H9 (cell line): Measurements from ENCODE around the gene RPL14. TPM values are rescaled to one million over a fixed set of nuclear protein-coding genes. Genes with fewer than 3 reads are reported as not detected.
A peak's percentile ranks its signal among the peaks of the same experiment; 100 is the strongest.

Experiments used
- DNase-seq: peaks from one replicate; pipeline ENCODE4 v3.0.0-alpha.2; 2017
- H2AFZ ChIP-seq: one replicate; pipeline ENCODE4 v1.6.1; 2013; ENCODE audit warnings: mild to moderate bottlenecking, low read length, control low read depth, moderate library complexity
- H2AK5ac ChIP-seq: 2 replicates; pipeline ENCODE4 v1.6.1; 2013; ENCODE audit warnings: low read length, control low read depth, mixed read lengths; ENCODE audit not compliant: insufficient read length
- H2BK120ac ChIP-seq: one replicate; pipeline ENCODE4 v1.6.1; 2013; ENCODE audit warnings: low read depth, mild to moderate bottlenecking, low read length, control low read depth, inconsistent platforms; ENCODE audit not compliant: poor library complexity, severe bottlenecking
- H2BK12ac ChIP-seq: 2 replicates; pipeline ENCODE4 v1.6.1; 2013; ENCODE audit warnings: low read length, control low read depth, mixed read lengths, low read depth; ENCODE audit not compliant: insufficient read length
- H2BK15ac ChIP-seq: 2 replicates; pipeline ENCODE4 v1.6.1; 2013; ENCODE audit warnings: low read depth, low read length, control low read depth
- H2BK20ac ChIP-seq: one replicate; pipeline ENCODE4 v1.6.1; 2013; ENCODE audit warnings: low read depth, mild to moderate bottlenecking, low read length, control low read depth, inconsistent platforms; ENCODE audit not compliant: poor library complexity, severe bottlenecking
- H2BK5ac ChIP-seq: 2 replicates; pipeline ENCODE4 v1.6.1; 2013; ENCODE audit warnings: low read length, control low read depth, mixed read lengths; ENCODE audit not compliant: insufficient read length
- H3K14ac ChIP-seq: 2 replicates; pipeline ENCODE4 v1.6.1; 2013; ENCODE audit warnings: low read length, control low read depth; ENCODE audit not compliant: insufficient read depth
- H3K18ac ChIP-seq: 2 replicates; pipeline ENCODE4 v1.6.1; 2013; ENCODE audit warnings: low read depth, mild to moderate bottlenecking, mixed read lengths, low read length, control low read depth; ENCODE audit not compliant: insufficient read length
- H3K23ac ChIP-seq: 2 replicates; pipeline ENCODE4 v1.6.1; 2013; ENCODE audit warnings: low read length, control low read depth, mixed read lengths, low read depth; ENCODE audit not compliant: insufficient read length
- H3K23me2 ChIP-seq: 2 replicates; pipeline ENCODE4 v1.6.1; 2013; ENCODE audit warnings: low read depth, mild to moderate bottlenecking, mixed read lengths, low read length, control low read depth; ENCODE audit not compliant: insufficient read length, poor library complexity, severe bottlenecking
- H3K27ac ChIP-seq: 2 replicates; pipeline ENCODE4 v1.5.1; 2013; ENCODE audit warnings: low read length, control low read depth, mixed read lengths, low read depth; ENCODE audit not compliant: insufficient read length
- H3K27me3 ChIP-seq: 2 replicates; pipeline ENCODE4 v1.6.1; 2013; ENCODE audit warnings: low read length, control low read depth, inconsistent platforms; ENCODE audit not compliant: insufficient read depth
- H3K4ac ChIP-seq: 2 replicates; pipeline ENCODE4 v1.6.1; 2013; ENCODE audit warnings: low read depth, mild to moderate bottlenecking, control low read depth, inconsistent platforms, low read length, moderate library complexity
- H3K4me1 ChIP-seq: 2 replicates; pipeline ENCODE4 v1.6.1; 2013; ENCODE audit warnings: low read length, control low read depth, inconsistent platforms; ENCODE audit not compliant: insufficient read depth
- H3K4me2 ChIP-seq: 2 replicates; pipeline ENCODE4 v1.6.1; 2013; ENCODE audit warnings: low read length, control low read depth, mixed read lengths; ENCODE audit not compliant: insufficient read length, insufficient read depth
- H3K56ac ChIP-seq: 2 replicates; pipeline ENCODE4 v1.6.1; 2013; ENCODE audit warnings: low read depth, mild to moderate bottlenecking, mixed read lengths, low read length, control low read depth; ENCODE audit not compliant: insufficient read length
- H3K79me1 ChIP-seq: 2 replicates; pipeline ENCODE4 v1.6.1; 2013; ENCODE audit warnings: low read depth, mild to moderate bottlenecking, moderate library complexity, low read length, control low read depth, inconsistent platforms; ENCODE audit not compliant: insufficient read depth, poor library complexity, severe bottlenecking
- H3K79me2 ChIP-seq: 2 replicates; pipeline ENCODE4 v1.6.1; 2013; ENCODE audit warnings: low read length, control low read depth, inconsistent platforms; ENCODE audit not compliant: insufficient read depth
- H3K9ac ChIP-seq: 2 replicates; pipeline ENCODE4 v1.6.1; 2013; ENCODE audit warnings: low read length, control low read depth, mixed read lengths; ENCODE audit not compliant: insufficient read length; ENCODE audit errors: extremely low read depth
- H3K9me3 ChIP-seq: one replicate; pipeline ENCODE4 v1.6.1; 2013; ENCODE audit warnings: low read depth, low read length, inconsistent platforms; ENCODE audit not compliant: control insufficient read depth
- H3T11ph ChIP-seq: one replicate; pipeline ENCODE4 v1.6.1; 2013; ENCODE audit warnings: mild to moderate bottlenecking, low read length, control low read depth, inconsistent platforms
- H4K20me1 ChIP-seq: one replicate; pipeline ENCODE4 v1.6.1; 2013; ENCODE audit not compliant: control insufficient read depth, insufficient read length, insufficient read depth
- H4K5ac ChIP-seq: 2 replicates; pipeline ENCODE4 v1.6.1; 2013; ENCODE audit warnings: low read depth, mild to moderate bottlenecking, mixed read lengths, low read length, control low read depth; ENCODE audit not compliant: insufficient read length
- H4K8ac ChIP-seq: replicated peaks from 2 replicates; pipeline ENCODE4 v1.6.1; 2013; ENCODE audit warnings: low read length, control low read depth, mixed read lengths, low read depth; ENCODE audit not compliant: insufficient read length
- H4K91ac ChIP-seq: 2 replicates; pipeline ENCODE4 v1.6.1; 2013; ENCODE audit warnings: low read depth, mild to moderate bottlenecking, moderate library complexity, mixed read lengths, low read length, control low read depth; ENCODE audit not compliant: insufficient read length
- H3K27ac Mint-ChIP-seq, 3 experiments: 2 replicates in 2 of 3; 3 replicates in 1 of 3; pipeline ENCODE4 v1.8.0; 2020 to 2021; ENCODE audit warnings: mixed read lengths in 3 of 3, mild to moderate bottlenecking in 1 of 3, moderate library complexity in 1 of 3
- H3K27me3 Mint-ChIP-seq: 2 replicates; pipeline ENCODE4 v1.8.0; 2021; ENCODE audit warnings: low read depth, mild to moderate bottlenecking, moderate library complexity, mixed read lengths
- H3K36me3 Mint-ChIP-seq, 3 experiments: 2 replicates in 2 of 3; 3 replicates in 1 of 3; pipeline ENCODE4 v1.8.0; 2020 to 2021; ENCODE audit warnings: low read depth in 3 of 3, mixed read lengths in 3 of 3; ENCODE audit not compliant: insufficient read depth in 1 of 3
- H3K4me1 Mint-ChIP-seq, 2 experiments: 2 replicates each; pipeline ENCODE4 v1.8.0; 2020; ENCODE audit warnings: mixed read lengths in 2 of 2
- H3K4me3 Mint-ChIP-seq, 2 experiments: 2 replicates in 1 of 2; 3 replicates in 1 of 2; pipeline ENCODE4 v1.8.0; 2020 to 2021; ENCODE audit warnings: mild to moderate bottlenecking in 2 of 2, mixed read lengths in 2 of 2, moderate library complexity in 1 of 2
- H3K9me3 Mint-ChIP-seq, 2 experiments: 2 replicates in 1 of 2; 3 replicates in 1 of 2; pipeline ENCODE4 v1.8.0; 2020; ENCODE audit warnings: mild to moderate bottlenecking in 2 of 2, mixed read lengths in 2 of 2, moderate library complexity in 1 of 2
- CTCF ChIP-seq: fragments of 200-600 bp; sonication (generic); conservative IDR thresholded peaks from 3 replicates; pipeline ENCODE4 v1.8.0; 2021; ENCODE audit warnings: antibody characterized with exemption, mild to moderate bottlenecking
- WGBS: extraction: QIAGEN DNeasy Blood & Tissue Kit; methylation state at CpG from one replicate; pipeline ENCODE4 v1.1.7; 2013; ENCODE audit warnings: missing lambda C conversion rate, low lambda C conversion rate, mixed read lengths; ENCODE audit not compliant: insufficient read length; ENCODE audit errors: extremely low coverage; 5-methylcytosine and 5-hydroxymethylcytosine counted together
- total RNA-seq: library from RNA; stranded (reverse); gene quantifications from 2 replicates; pipeline ENCODE4 v1.2.1, GENCODE V29; 2021

RPL14 gene
- total RNA-seq, 1 experiment from 2014 or later, result 2,490 TPM

GRCh38 chr3:40452562-40452875 lies 4.6 kb upstream of the RPL14 start:
- H3K9ac ChIP-seq, result peak overlapping the region; percentile 87

More at GRCh38 chr3:40452562-40452875, 4.6 kb upstream of the RPL14 start:
- peaks cover 3% of the 10 kb centered on the region; the same call in 1 of the 2 replicates for H3K27me3 Mint-ChIP-seq
- Histone ChIP-seq H3K27ac (no peak overlapping the region), H3K4me1 (0 out of 2 replicates have a peak, but pooled peaks cover 2% of the 10 kb centered on the region), H3T11ph (no peak overlapping the region), H3K23ac (no peak overlapping the region), H2BK15ac (no peak overlapping the region), H3K4me2 (peak overlapping the region; percentile 45), H2AFZ (no peak overlapping the region), H2BK20ac (no peak overlapping the region), H3K9me3 (no peaks in the 10 kb centered on the region), H3K4ac (no peak overlapping the region; the same call in 1 of the 2 replicates), H2BK120ac (no peak overlapping the region), H4K20me1 (no peaks in the 10 kb centered on the region), H3K56ac (no peak overlapping the region), H2BK5ac (peak overlapping the region; percentile 23), H4K5ac (peak overlapping the region; percentile 20), H3K23me2 (peaks cover 9% of the 10 kb centered on the region), H4K91ac (no peak overlapping the region), H3K79me2 (peaks cover 2% of the 10 kb centered on the region; the same call in 1 of the 2 replicates), H4K8ac (no peak overlapping the region), H3K27me3 (no peaks in the 10 kb centered on the region), H3K79me1 (no peaks in the 10 kb centered on the region), H2BK12ac (no peak overlapping the region), H3K18ac (peak overlapping the region; percentile 90), H3K14ac (peak overlapping the region; percentile 82), H2AK5ac (no peak overlapping the region)
- WGBS, result no CpG with 5 or more reads among the region's 7 CpGs
- H3K4me3 Mint-ChIP-seq, result peak overlapping the region; percentile 86 to 91
- peaks cover 0 to 3% (median 0%) of the 10 kb centered on the region in 3 experiments; a peak in 2 of 7 replicates for H3K36me3 Mint-ChIP-seq
- peaks cover 11 to 17% of the 10 kb centered on the region in 2 experiments for H3K4me1 Mint-ChIP-seq
- no peak for DNase-seq
- H3K27ac Mint-ChIP-seq, result peak overlapping the region; percentile 96 to 99 (median 98); a peak in 6 of 7 replicates
- H3K9me3 Mint-ChIP-seq, result no peaks in the 10 kb centered on the region
- no peak for TF ChIP-seq CTCF
